ENCODE measurements around the gene HSPG2. TPM values are rescaled to one million over a fixed set of nuclear protein-coding genes. Genes with fewer than 3 reads are reported as not detected.
A peak's percentile ranks its signal among the peaks of the same experiment; 100 is the strongest.

HSPG2 gene
- total RNA-seq, 4 donors from 2014 or later: 311 to 1,021 (median 351) TPM

DNA sequence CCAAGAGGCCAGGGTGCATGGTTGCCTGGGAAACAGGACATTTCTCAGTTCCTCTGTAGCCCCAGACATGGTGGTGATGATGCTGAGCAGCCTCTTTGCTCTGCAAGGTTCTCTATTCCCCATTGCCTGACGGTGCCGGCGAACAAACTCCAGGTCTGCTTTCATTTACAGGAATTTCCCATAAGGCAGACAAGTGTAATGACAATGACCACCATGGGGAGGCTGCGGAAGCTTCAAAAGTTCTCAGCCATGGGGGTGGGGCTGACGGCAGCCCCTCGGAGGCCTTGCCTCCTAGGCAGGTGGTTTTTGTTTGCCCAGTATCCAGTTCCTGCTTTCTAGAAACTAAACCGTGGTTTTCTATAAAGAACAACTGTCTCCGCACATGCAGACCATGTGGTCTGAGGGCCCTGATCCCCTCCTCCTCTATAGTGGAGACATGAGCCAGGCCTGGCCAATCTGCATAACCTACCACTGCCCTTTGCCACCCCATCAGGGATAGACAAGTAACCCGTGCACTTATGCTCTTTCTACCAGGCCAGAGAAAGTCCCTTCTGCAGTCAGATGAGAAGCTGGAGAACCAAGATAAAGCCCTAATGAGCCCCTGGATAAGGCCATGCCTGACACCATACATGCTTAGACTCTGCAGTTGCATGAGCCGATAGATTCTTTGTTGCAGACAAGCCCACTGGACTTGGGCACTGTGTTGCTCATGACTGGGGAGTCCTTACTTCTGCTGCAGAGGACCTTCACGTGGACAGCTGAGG is 71.0 kb downstream of the HSPG2 start:
- peak in 1 of 4 experiments; percentile 17 for TF ChIP-seq CTCF (IDR thresholded peaks at IDR 0.05)
- no peak for TF ChIP-seq EP300 (IDR thresholded peaks at IDR 0.05)
- no peak for TF ChIP-seq POLR2AphosphoS5 (IDR thresholded peaks at IDR 0.05)
- TF ChIP-seq POLR2A (IDR thresholded peaks at IDR 0.05): no peak
- 48 to 58% methylated on average over 6 to 10 of the region's 11 CpGs for WGBS, 2 donors (ENCODE audit: low coverage in 1 of 2)
- no peak overlapping the region for H3K4me3 ChIP-seq
- peak overlapping the region in 3 of 4 donors; percentile 64 to 81 (median 71) for H3K27ac ChIP-seq
- peaks cover 0 to 58% (median 13%) of the 10 kb centered on the region in 3 donors for H3K4me1 ChIP-seq
- no peak for ATAC-seq
- H3K36me3 ChIP-seq: peaks cover 0 to 94% of the 10 kb centered on the region in 2 donors
- H3K9me3 ChIP-seq: no peaks in the 10 kb centered on the region
- no peaks in the 10 kb centered on the region for H3K27me3 ChIP-seq

DNA sequence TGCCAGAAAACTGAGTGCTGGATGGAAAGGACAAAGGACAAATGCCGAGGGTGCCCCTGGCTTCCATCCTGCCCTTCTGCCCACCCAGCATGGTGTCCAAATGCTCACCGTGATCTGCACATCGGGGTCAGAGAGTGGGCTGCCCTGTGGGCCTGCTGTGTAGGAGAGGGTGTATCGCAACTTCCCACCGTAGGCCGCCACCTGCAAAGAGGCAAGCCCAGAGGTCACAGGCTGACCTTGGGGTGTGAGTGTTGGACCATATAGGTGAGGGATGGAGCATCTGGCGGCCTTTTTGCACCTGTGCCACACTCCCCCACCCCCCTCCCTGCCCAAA is 71.5 kb downstream of the HSPG2 start:
- Histone ChIP-seq H3K36me3 (peaks cover 0 to 94% of the 10 kb centered on the region in 2 donors), H3K4me1 (peaks cover 0 to 53% (median 12%) of the 10 kb centered on the region in 3 donors), H3K4me3 (no peak overlapping the region), H3K27me3 (no peaks in the 10 kb centered on the region), H3K27ac (peak overlapping the region in 3 of 4 donors; percentile 64 to 81 (median 71)), H3K9me3 (no peaks in the 10 kb centered on the region)
- no peak for TF ChIP-seq EP300 (IDR thresholded peaks at IDR 0.05)
- TF ChIP-seq POLR2A (IDR thresholded peaks at IDR 0.05): no peak
- TF ChIP-seq CTCF (IDR thresholded peaks at IDR 0.05): no peak
- TF ChIP-seq POLR2AphosphoS5 (IDR thresholded peaks at IDR 0.05): no peak
- ATAC-seq: no peak
- 100% methylated on average over 1 of the region's 7 CpGs; no CpG with 5 or more reads in 1 of the 2 donors for WGBS, 2 donors (ENCODE audit: low coverage in 1 of 2)

GRCh38 chr1:21864730-21865129 is 72.4 kb downstream of the HSPG2 start:
- 89 to 90% methylated on average over 2 to 5 of the region's 27 CpGs for WGBS, 2 donors (ENCODE audit: low coverage in 1 of 2)
- Histone ChIP-seq H3K9me3 (no peaks in the 10 kb centered on the region), H3K4me1 (peaks cover 0 to 44% (median 3%) of the 10 kb centered on the region in 3 donors), H3K4me3 (no peak overlapping the region), H3K27me3 (no peaks in the 10 kb centered on the region), H3K36me3 (peaks cover 0 to 94% of the 10 kb centered on the region in 2 donors), H3K27ac (peak overlapping the region in 3 of 4 donors; percentile 64 to 81 (median 71))
- TF ChIP-seq EP300 (IDR thresholded peaks at IDR 0.05): no peak
- no peak for TF ChIP-seq POLR2AphosphoS5 (IDR thresholded peaks at IDR 0.05)
- no peak for TF ChIP-seq POLR2A (IDR thresholded peaks at IDR 0.05)
- TF ChIP-seq CTCF (IDR thresholded peaks at IDR 0.05): no peak
- no peak for ATAC-seq

DNA sequence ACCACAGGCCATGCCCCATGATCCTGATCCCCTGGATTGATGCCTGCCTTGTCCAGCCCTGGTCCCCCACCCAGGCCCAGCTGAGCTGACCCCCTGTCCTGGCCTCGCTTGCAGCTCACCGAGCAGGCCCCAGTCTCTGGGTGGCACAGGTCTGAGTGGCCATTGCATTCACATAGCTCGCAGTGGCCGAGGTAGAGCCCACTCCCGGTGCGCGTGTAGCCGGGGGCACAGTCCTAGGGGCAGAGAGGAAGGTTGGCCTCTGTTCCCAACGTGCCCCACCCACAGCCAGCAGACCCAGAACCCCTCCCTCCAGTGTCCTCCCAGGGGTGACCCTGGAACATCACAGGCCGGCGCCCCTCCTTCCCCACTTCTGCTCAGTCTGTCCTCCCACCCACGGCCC is 73.1 kb downstream of the HSPG2 start:
- TF ChIP-seq POLR2A (IDR thresholded peaks at IDR 0.05) (no peak), POLR2AphosphoS5 (IDR thresholded peaks at IDR 0.05) (no peak), CTCF (IDR thresholded peaks at IDR 0.05) (no peak), EP300 (IDR thresholded peaks at IDR 0.05) (no peak)
- no peak for ATAC-seq
- Histone ChIP-seq H3K9me3 (no peaks in the 10 kb centered on the region), H3K4me3 (no peak overlapping the region), H3K27ac (peak overlapping the region in 3 of 4 donors; percentile 64 to 81 (median 71)), H3K4me1 (peaks cover 0 to 37% (median 0%) of the 10 kb centered on the region in 3 donors), H3K36me3 (peaks cover 0 to 94% of the 10 kb centered on the region in 2 donors), H3K27me3 (no peaks in the 10 kb centered on the region)
- WGBS, 2 donors (ENCODE audit: low coverage in 1 of 2): 60 to 80% methylated on average over 1 to 3 of the region's 12 CpGs

All from gastroesophageal sphincter (tissue), 4 donors.